GM11168 (cell line): Measurements from ENCODE around the gene ACKR1.

ENCODE experiments used
- in situ Hi-C: fragments of 300-500 bp; cut with MboI; formaldehyde crosslinking; loops from one replicate; pipeline ENCODE4 v1.12.0; 2022; ENCODE audit warnings: low sequenced_read_pairs; ENCODE audit not compliant: unreplicated experiment

Gene ACKR1, protein sequence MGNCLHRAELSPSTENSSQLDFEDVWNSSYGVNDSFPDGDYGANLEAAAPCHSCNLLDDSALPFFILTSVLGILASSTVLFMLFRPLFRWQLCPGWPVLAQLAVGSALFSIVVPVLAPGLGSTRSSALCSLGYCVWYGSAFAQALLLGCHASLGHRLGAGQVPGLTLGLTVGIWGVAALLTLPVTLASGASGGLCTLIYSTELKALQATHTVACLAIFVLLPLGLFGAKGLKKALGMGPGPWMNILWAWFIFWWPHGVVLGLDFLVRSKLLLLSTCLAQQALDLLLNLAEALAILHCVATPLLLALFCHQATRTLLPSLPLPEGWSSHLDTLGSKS

DNA sequence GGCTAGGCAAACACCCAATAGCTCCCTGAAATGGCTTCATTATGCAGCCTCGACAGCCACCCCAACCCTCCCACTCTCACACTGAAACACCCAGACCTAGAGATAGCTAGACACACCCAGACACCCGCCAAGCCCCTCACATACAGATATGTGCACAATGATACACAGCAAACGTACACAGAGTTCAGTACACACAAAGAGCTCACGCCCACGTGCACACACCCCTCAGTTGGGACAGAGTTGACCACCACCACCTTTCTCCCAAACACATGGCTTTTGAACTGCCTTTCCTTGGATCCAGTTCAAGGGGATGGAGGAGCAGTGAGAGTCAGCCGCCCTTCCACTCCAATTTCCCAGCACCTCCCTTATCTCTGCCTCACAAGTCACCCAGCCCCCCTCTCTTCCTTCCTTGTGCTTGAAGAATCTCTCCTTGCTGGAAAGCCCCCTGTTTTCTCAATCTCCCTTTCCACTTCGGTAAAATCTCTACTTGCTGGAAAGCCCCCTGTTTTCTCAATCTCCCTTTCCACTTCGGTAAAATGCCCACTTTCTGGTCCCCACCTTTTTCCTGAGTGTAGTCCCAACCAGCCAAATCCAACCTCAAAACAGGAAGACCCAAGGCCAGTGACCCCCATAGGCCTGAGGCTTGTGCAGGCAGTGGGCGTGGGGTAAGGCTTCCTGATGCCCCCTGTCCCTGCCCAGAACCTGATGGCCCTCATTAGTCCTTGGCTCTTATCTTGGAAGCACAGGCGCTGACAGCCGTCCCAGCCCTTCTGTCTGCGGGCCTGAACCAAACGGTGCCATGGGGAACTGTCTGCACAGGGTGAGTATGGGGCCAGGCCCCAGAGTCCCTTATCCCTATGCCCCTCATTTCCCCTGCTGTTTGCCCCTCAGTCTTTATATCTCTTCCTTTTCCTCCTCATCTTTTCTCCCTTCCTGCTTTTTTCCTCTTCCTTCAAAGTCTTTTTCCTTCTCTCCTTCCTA, at the start of gene ACKR1:
Gene ACKR1 (plus strand): TSS at position 715 of the 981 bp plus-strand sequence. CDS start 85 bp downstream, at position 800.
- in situ Hi-C loops, result no loop called here

DNA sequence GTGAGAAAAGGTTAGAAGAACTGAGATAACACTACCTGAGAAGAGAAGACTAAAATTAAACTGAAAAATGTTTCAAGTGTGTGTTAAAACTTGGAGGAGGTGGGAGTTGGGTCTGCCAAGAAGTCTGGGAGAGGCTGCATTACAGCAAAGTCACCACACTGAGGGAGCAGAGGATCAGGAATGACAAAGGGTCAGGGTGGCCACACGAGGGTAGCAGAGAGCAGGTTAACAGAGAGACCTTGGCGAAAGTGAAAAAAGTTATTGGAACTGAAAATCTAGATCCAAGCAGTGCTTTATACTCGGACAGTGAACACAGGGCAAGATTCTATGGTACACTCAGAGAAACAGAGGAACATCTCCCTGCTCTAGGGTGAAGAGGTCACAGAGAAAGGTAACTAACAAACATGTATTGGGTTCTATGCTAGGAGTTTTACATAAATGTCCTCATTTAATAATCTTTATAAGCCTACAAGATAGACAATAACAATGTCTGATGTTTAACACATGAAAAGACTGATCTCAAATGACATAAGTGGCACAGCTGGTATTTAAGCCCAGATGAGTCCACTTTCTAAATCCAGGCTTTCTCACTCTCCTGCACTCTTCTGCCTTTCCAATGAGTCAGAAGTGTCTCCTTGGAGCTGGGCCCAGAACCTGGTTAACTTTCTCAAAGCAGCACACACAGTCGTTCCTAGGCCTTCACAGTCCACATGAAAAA, 43.5 kb upstream of the ACKR1 start:
- in situ Hi-C loops, result loop anchor here (5.0 kb wide), 1 partner anchor 36 kb away; no protein-coding TSS in a partner anchor

DNA sequence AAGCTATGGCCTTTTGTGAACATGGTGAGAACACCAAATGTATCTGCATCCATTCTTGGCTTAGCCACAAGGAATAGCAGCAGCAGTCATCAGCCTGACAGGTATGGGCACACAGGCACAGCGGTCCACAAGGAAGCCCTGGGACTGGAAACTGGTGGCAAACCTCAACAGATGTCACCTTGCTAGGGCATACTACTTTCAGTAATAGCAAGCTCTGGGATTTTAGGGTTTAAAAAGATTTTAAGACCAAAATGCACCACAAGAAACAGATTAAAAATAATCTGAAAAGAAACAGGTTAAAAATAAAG, 43.0 kb upstream of the ACKR1 start:
- in situ Hi-C loops, result loop anchor here (5.0 kb wide), 1 partner anchor 36 kb away; no protein-coding TSS in a partner anchor

DNA sequence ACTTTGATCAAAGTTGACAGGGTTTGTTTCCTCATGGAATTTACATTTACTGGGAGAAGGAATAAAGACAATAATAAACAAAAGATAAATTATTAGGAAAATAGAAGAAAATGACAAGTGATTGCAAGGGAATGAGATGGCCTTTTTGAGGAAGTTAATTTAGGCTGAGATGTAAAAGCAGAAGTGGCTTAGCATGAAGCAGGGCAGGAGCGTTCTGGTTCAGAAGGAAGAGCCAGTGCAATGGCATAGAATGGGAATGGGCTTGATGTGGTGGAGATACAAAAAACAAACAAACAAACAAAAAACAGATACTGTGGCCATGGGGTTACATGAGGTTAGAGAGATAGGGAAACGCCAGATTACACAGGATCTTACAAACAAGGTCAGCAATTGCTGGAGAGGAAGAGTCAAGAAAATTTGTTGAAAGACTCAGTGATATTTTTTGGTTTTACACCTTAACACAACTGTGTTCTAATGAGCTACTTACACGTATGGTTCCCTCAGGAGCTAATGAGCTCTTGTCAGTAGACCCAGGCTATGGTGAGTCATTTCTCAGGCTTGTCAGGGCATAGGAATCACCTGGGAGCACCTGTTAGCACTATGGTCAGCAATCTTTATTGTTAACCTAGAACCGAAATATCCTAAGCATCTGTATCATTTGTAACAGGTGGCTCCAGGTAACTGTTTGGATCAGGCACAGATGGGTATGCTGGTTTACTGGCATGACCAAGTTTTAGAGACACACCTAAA, 42.0 kb upstream of the ACKR1 start:
- in situ Hi-C loops, result loop anchor here (5.0 kb wide), 1 partner anchor 35 kb away; no protein-coding TSS in a partner anchor

DNA sequence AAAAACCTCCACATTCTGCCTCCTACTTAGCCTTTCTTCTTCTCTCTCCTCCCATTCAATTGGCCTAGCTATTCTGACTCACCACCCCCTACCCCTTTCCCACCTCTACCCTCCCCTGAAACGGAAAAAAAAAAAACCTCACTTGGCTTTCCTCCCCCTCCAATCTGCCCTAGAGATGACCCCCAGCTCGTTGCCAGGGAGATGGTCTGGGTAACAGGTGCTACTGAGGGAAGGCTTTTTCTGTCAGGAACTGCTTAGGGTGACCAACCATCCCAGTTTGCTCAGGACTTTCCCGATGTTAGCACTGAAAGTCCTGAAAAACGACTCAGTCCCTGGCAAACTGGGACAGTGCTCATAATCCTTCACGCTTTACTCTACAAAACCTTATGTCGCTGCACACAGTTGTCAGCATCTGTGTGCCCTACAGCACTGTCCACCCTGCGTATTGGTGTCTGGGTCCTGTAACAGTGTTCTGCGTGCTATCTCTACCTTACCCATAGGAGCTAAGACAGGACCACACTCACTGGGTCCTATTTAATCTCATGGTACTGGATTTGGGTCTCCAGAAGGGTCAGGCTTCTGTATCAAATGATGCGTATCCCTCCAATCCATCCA, 41.0 kb upstream of the ACKR1 start:
- in situ Hi-C loops, result loop anchor here (5.0 kb wide), 1 partner anchor 34 kb away; no protein-coding TSS in a partner anchor

DNA sequence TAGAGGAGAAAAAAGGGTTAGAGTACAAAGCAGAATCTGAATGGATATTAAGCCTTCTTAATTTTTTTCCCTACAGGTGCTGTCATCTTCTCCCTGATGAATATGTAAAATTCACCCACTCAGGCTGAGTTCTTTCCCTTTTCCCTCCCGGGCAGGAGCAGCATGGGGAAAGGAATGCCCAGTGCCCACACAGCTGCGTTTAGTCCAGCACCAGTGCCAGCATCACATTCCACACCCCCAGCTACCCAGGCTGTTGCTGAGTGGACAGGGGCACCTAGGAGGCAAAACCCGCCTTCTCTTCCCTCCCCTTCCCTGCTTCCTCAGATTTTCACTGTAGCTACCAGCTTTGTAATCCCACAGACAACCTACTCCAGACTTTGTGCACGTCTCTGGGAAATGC, 36.6 kb upstream of the ACKR1 start:
- in situ Hi-C loops, result no loop called here

DNA sequence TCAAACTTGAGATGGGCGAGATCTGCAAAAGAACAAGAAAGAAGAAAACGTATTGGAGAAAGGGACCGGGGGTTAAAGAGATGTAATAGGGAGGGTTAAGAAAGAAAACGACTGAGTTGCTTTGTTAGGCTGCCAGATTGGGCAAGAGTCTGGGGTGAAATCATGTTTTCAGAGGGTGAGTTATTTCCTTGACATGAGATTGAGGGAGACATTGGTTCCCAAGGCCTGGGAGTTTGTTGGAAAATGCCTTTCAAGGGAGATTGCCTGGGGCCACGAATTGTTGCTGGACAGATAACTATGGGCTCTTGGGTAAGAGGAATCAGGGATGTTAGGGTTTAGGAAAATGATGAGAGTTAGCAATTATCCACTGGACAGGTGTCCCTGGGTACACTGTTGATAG, 34.0 kb upstream of the ACKR1 start:
- in situ Hi-C loops, result no loop called here

DNA sequence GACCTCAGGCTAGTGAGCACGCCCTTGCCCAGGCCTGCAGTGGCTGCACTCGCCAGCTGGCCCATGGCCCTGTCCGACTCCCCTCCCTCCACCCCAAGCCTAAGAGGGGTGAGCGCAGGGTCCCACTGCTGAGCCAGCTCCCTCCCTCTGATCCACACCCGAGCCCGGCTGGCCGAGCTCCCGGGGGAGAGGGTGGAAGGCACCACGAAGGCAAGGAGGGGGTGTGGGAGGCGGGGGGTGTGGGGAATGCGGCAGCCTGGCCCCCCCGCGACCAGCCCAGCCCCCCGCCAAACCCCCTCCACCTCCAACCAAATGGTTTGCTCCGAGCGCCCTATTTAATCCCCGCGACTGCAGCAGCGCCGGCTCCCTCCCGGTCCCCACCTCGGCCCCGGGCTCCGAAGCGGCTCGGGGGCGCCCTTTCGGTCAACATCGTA, 33.4 kb upstream of the ACKR1 start, which contains the start of gene CADM3:
Gene CADM3 (plus strand): TSS at position 362 of the 434 bp plus-strand sequence. CDS start 151 bp downstream, outside the sequence.
- in situ Hi-C loops, result no loop called here

DNA sequence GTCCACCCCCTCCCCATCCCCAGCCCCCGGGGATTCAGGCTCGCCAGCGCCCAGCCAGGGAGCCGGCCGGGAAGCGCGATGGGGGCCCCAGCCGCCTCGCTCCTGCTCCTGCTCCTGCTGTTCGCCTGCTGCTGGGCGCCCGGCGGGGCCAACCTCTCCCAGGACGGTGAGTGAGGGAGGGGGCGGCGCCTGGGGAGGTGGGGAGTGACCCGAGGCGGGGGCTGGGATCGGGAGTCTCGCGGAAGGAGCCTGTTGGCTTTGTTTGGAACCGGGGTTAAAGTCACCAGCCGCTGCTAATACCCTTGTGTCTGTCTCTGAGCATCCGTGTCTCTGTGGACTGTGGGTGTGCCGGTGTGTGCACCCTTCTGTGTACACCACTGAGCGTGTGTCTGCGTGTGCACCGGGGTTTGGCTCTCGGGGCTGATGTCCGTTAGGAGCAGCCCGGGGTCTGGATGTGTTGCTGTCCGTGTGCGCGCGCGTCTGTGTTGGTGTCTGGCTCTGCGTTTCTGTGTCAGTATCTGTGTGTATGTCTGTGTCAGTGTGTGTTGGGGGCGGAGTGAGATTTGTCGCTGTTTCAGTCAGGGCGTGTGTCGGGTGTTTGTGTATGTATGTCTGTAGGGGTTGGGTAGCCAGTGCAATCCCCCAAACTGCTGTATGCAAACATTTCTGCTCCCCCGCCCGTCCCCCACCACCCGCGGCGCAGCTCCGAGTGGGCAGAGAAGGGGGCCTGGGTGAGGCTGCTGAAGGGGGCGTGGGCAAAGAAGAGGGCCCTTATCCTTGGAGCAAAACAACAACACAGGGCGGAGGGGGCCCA, 32.8 kb upstream of the ACKR1 start:
- in situ Hi-C loops, result no loop called here

DNA sequence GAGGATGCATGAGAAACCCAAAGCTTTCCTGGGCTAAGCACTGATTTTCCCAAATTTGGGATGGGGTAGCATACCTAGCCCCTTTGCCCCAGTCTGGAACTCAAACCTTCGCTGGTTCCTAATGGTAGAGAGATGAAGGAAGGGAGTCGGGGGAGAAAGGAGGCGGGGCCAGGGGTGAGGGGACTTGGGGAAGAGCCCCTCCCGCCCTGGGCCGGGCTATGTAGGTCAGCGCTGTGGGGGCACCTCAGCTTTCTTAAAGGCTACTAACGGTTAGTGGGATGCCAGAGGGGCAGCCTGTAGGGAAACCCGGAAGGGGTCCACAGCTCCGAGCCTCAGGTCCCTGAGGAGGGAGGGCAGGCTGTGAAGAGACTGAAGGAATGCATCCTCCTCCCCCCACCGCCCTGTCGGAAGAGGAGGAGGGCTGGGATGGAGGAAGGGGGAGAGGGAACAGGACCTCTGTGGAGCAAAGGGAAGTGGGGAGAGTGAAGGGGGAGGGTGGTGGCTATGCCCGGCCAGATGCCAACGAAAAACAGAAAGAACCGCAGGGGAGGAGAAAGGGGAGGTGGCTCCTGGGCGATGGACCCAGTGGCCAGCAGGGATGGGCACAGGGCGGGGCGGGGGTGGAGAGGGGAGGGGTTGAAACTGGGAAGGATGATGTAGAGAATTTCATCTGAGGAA, 31.9 kb upstream of the ACKR1 start:
- in situ Hi-C loops, result no loop called here

DNA sequence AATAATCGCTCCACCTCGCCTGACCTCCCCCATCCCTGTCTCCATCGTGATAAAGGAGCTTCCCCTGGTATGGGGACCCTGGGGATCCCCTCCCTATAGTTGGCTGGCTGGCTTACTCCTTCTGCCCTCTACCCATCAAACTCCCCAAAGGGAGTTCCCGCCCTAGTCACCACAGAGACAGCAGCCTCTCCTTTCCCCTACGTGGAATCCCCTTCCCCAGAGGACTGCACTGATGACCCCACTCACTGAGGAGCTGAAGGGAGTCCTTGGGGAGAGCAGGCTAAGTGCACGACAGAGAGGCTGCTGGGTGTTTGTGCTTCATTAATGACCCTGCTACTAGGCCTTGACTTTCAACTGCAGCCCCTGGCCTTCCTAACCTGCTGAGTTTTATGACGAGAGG, 31.4 kb upstream of the ACKR1 start:
- in situ Hi-C loops, result no loop called here

DNA sequence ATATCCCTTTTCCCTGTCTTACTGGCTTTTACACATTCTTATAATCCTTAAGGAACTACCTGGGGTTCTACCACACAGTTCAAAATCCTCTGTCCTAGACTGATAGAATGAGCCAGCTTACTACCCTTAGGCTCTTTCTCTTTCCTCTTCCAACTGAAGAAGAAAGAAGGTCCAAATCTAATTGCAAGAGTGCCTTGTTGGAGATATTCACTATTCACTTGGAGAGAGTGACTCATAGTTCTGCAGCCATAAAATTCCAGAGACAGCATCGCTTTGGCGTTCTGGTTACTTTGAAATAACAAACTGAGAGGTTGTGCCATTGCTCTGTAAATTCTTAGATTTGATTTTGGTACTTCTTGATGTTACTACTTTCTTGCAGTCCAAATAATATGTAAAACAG, 29.1 kb upstream of the ACKR1 start:
- in situ Hi-C loops, result no loop called here

DNA sequence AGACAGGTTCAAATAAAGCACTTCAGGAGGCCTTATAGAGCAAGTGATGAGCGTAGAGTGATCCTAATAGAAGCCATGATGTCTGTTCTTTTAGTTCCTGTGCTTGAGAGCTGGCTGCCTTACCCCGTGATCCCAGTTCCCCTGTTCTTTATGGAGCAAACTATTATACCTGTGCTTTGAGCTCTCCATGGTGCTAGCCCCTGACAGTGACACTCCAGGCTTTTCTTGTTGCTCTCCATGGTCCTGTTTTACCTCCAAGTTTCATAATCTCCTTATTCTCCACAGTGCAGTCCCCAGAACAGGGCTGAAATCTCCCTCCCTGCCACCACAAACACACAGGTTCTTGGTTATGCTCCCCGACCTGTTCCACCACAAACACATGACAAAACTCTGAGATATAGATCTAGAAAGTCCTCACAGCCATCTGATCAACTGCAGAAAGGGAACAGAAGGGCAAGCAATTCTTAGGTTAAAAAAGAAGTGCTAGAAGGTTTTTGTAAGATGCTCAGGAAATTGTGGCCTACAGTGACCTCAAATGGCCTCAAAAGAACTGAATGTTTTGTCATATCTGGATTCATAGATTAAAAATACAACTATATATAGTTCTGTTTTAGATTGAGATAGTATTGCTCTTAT, 27.3 kb upstream of the ACKR1 start:
- in situ Hi-C loops, result no loop called here

DNA sequence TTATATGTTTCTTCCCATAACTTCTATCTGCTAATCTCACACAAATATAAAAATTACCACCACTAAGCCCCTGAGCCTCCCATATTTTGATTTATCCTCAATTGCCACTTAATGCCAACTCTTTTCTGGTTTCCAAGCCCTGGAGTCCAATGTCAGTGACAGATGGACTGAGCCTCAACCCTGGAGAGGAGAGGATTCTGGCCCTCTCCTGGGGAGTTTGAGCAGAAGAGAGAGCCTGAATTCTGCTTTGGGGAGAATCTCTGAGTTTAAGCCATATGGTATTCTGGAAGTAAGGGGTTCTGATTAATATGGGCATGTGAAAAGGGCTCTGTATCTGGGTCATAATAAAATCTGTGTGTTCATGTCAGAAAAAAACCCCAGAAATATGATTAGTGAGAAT, 24.8 kb upstream of the ACKR1 start:
- in situ Hi-C loops, result no loop called here

DNA sequence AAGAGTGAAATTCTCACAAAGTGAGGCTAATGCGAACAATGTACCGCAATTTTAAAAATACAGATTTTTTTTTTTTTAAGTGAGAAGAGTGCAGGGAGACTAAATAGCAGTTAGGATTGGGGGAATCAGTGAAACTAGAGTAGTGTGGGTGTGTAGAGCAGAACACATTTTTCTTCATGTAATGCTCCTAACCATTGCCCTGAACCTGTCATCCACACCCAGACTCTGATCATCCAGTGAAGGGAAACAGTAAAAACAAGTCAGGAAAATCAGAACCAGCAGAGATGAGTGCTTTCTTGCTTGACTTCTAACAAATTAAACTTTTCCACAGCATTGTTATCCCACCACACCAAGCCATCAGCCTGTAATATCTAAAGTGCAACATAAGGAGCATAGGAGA, 24.2 kb upstream of the ACKR1 start:
- in situ Hi-C loops, result no loop called here

DNA sequence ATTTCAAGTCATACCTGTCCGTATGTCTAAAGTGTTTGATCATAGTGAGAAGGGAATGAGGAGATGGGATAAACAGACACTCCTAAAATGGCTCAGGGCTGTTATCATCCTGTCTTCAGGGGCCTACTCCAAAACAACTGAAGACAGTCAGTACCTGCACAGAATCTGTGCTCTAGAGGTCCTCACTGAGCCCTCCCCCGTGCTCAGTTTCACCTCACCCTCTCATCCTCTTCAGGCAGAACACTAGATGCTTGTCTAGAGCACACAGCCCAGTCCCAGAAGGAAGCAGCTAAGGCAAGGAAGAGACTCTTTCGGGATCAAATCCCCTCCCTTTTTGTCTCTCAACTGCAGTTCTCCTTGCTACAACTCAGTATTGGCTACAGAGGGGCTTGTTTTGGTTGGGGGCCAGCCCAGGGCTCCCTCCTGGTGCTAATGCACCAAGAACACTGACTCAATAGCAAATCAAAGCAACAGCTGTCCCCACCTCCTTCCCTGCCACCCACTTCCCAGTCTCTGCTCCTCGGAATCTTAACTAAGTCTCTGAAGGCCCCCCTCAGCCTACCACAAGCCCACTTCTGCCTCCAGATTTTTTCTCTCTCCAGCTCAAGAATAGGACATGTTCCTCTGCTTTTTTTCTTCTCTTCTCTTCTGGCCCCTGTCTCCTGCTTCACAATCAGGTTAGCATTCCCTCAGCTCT, 23.2 kb upstream of the ACKR1 start:
- in situ Hi-C loops, result no loop called here

DNA sequence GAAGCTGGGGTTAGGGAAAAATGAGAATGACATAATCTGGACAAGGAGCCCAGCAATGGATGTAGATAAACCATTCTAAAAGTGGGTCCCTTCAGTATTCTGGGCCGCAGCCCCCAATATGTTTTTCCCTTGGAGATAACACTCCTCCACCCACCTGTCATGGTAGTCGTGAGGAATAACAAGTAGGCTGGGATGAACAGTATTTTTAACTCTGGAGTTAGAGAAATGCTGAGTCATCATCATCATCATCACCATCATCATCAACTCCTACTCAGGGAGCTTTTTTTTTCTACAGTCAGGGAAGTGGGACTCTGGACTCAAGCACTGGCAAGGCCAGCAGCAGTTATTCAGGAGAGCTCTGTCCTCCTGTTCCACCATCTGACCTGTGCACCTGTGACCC, 20.5 kb upstream of the ACKR1 start:
- in situ Hi-C loops, result no loop called here
